ENCODE measurements around the gene B3GNT9.

B3GNT9 gene

GRCh38 chr16:67192781-67193361 is 42.1 kb upstream of the B3GNT9 start:
- Histone ChIP-seq H3K36me3 (ENCODE audit: control insufficient read depth, insufficient read depth, low read length) (peaks cover 36% of the 10 kb centered on the region), H3K27ac (ENCODE audit: insufficient read depth, low read depth, low read length, poor library complexity, severe bottlenecking) (no peak overlapping the region)

GRCh38 chr16:67191995-67192681 is 41.3 kb upstream of the B3GNT9 start, which contains the start of gene E2F4:
Gene E2F4, plus strand, starts transcription at chr16:67192155. Its CDS starts 73 bp downstream, at chr16:67192228.
- H3K4me3 ChIP-seq (ENCODE audit: insufficient read depth, low read depth, low read length), result peak within 1 kb of the TSS; percentile 100
- peaks cover 9% of the 10 kb centered on the region for H3K4me1 ChIP-seq (ENCODE audit: control insufficient read depth, insufficient read depth, low read length)
- H3K9me3 ChIP-seq (ENCODE audit: control insufficient read depth, low read length), result no peaks in the 10 kb centered on the region
- H3K36me3 ChIP-seq (ENCODE audit: control insufficient read depth, insufficient read depth, low read length), result peaks cover 32% of the 10 kb centered on the region
- no peak within 1 kb of the TSS for H3K27ac ChIP-seq (ENCODE audit: insufficient read depth, low read depth, low read length, poor library complexity, severe bottlenecking)
- WGBS, 2 experiments, result 1% methylated on average over 54 of the region's 54 CpGs
- H3K27me3 ChIP-seq (ENCODE audit: control insufficient read depth, insufficient read depth, low read length, poor library complexity, severe bottlenecking), result no peaks in the 10 kb centered on the region

More at GRCh38 chr16:67192781-67193361, 42.1 kb upstream of the B3GNT9 start:
- Histone ChIP-seq H3K9me3 (ENCODE audit: control insufficient read depth, low read length) (no peaks in the 10 kb centered on the region), H3K27me3 (ENCODE audit: control insufficient read depth, insufficient read depth, low read length, poor library complexity, severe bottlenecking) (no peaks in the 10 kb centered on the region), H3K4me1 (ENCODE audit: control insufficient read depth, insufficient read depth, low read length) (peaks cover 8% of the 10 kb centered on the region), H3K4me3 (ENCODE audit: insufficient read depth, low read depth, low read length) (peak overlapping the region; percentile 100)
- 44 to 54% methylated on average over 17 of the region's 17 CpGs for WGBS, 2 experiments

GRCh38 chr16:67191411-67191994 is 40.7 kb upstream of the B3GNT9 start:
- H3K9me3 ChIP-seq (ENCODE audit: control insufficient read depth, low read length), result no peaks in the 10 kb centered on the region
- peaks cover 2% of the 10 kb centered on the region for H3K27me3 ChIP-seq (ENCODE audit: control insufficient read depth, insufficient read depth, low read length, poor library complexity, severe bottlenecking)
- peak overlapping the region; percentile 100 for H3K4me3 ChIP-seq (ENCODE audit: insufficient read depth, low read depth, low read length)
- peaks cover 15% of the 10 kb centered on the region for H3K4me1 ChIP-seq (ENCODE audit: control insufficient read depth, insufficient read depth, low read length)
- H3K36me3 ChIP-seq (ENCODE audit: control insufficient read depth, insufficient read depth, low read length), result peaks cover 26% of the 10 kb centered on the region
- 41 to 44% methylated on average over 9 of the region's 9 CpGs for WGBS, 2 experiments
- H3K27ac ChIP-seq (ENCODE audit: insufficient read depth, low read depth, low read length, poor library complexity, severe bottlenecking), result no peak overlapping the region

DNA sequence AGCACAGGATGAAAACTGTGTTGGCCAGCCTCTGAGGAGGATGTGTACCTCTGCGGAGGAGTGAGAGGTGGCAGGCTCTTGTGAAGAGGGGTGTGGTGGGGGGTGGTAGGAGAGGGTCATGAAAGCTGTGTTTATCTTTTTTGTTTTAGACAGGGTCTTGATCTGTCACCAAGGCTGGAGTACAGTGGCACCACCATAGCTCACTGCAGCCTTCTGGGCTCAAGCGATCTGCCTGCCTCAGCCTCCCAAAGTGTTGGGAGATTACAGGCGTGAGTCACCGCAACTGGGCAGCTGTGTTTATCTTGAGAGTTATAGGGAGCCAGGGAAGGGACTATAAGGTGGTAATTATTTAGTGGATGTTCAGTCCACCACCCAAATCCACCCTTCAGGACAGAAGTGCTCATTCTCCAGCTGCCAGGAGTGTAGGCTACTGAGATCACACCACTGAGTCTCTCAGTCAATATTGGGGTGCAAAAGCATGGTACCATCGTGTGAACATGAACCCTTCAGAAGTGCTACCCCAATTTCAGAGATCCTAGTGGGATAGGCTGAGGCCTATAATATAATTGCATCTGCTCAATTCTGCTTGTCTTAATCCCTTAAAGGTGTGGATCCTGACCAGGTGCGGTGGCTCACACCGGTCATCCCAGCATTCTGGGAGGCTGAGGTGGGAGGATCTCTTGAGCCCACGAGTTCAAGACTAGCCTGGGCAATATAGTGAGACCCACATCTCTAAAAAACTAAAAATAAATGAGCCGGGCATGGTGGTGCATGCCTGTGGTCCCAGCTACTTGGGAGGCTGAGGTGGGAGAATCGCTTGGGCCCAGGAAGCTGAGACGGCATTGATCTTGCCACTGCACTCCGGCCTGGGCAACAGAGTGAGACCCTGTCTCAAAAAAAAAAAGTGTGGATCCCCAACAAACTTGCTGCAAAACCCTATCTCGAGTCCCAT is 39.9 kb upstream of the B3GNT9 start:
- Histone ChIP-seq H3K4me1 (ENCODE audit: control insufficient read depth, insufficient read depth, low read length) (peaks cover 18% of the 10 kb centered on the region), H3K9me3 (ENCODE audit: control insufficient read depth, low read length) (no peaks in the 10 kb centered on the region), H3K36me3 (ENCODE audit: control insufficient read depth, insufficient read depth, low read length) (peaks cover 18% of the 10 kb centered on the region), H3K4me3 (ENCODE audit: insufficient read depth, low read depth, low read length) (no peak overlapping the region), H3K27me3 (ENCODE audit: control insufficient read depth, insufficient read depth, low read length, poor library complexity, severe bottlenecking) (peaks cover 9% of the 10 kb centered on the region), H3K27ac (ENCODE audit: insufficient read depth, low read depth, low read length, poor library complexity, severe bottlenecking) (no peak overlapping the region)
- 88 to 91% methylated on average over 13 of the region's 13 CpGs for WGBS, 2 experiments

- no peak within 1 kb of the TSS for H3K4me3 ChIP-seq (ENCODE audit: insufficient read depth, low read depth, low read length)
- WGBS, 2 experiments, result 63 to 71% methylated on average over 6 of the region's 6 CpGs
- H3K27ac ChIP-seq (ENCODE audit: insufficient read depth, low read depth, low read length, poor library complexity, severe bottlenecking), result no peak within 1 kb of the TSS
These were observed 39.2 kb upstream of the B3GNT9 start, which contains the start of gene EXOC3L1 for GRCh38 chr16:67190041-67190440. Gene EXOC3L1, minus strand, starts transcription at chr16:67190136. Its CDS starts 460 bp downstream, at chr16:67189676.

GRCh38 chr16:67188798-67189197 is 38.0 kb upstream of the B3GNT9 start:
- Histone ChIP-seq H3K27me3 (ENCODE audit: control insufficient read depth, insufficient read depth, low read length, poor library complexity, severe bottlenecking) (peaks cover 28% of the 10 kb centered on the region), H3K9me3 (ENCODE audit: control insufficient read depth, low read length) (no peaks in the 10 kb centered on the region), H3K4me1 (ENCODE audit: control insufficient read depth, insufficient read depth, low read length) (peaks cover 23% of the 10 kb centered on the region), H3K36me3 (ENCODE audit: control insufficient read depth, insufficient read depth, low read length) (no peaks in the 10 kb centered on the region), H3K4me3 (ENCODE audit: insufficient read depth, low read depth, low read length) (no peak overlapping the region), H3K27ac (ENCODE audit: insufficient read depth, low read depth, low read length, poor library complexity, severe bottlenecking) (no peak overlapping the region)
- 93 to 95% methylated on average over 15 of the region's 15 CpGs for WGBS, 2 experiments

More at GRCh38 chr16:67190041-67190440, 39.2 kb upstream of the B3GNT9 start, which contains the start of gene EXOC3L1:
- Histone ChIP-seq H3K4me1 (ENCODE audit: control insufficient read depth, insufficient read depth, low read length) (peaks cover 19% of the 10 kb centered on the region), H3K27me3 (ENCODE audit: control insufficient read depth, insufficient read depth, low read length, poor library complexity, severe bottlenecking) (peaks cover 16% of the 10 kb centered on the region), H3K36me3 (ENCODE audit: control insufficient read depth, insufficient read depth, low read length) (peaks cover 11% of the 10 kb centered on the region), H3K9me3 (ENCODE audit: control insufficient read depth, low read length) (no peaks in the 10 kb centered on the region)

GRCh38 chr16:67188323-67188722 is 37.5 kb upstream of the B3GNT9 start:
- H3K4me1 ChIP-seq (ENCODE audit: control insufficient read depth, insufficient read depth, low read length), result peaks cover 21% of the 10 kb centered on the region
- WGBS, 2 experiments, result 81 to 86% methylated on average over 4 of the region's 4 CpGs

GRCh38 chr16:67187175-67187890 is 36.5 kb upstream of the B3GNT9 start:
- H3K27ac ChIP-seq (ENCODE audit: insufficient read depth, low read depth, low read length, poor library complexity, severe bottlenecking), result no peak overlapping the region
- H3K27me3 ChIP-seq (ENCODE audit: control insufficient read depth, insufficient read depth, low read length, poor library complexity, severe bottlenecking), result peaks cover 28% of the 10 kb centered on the region
- H3K36me3 ChIP-seq (ENCODE audit: control insufficient read depth, insufficient read depth, low read length), result no peaks in the 10 kb centered on the region
- 91% methylated on average over 26 of the region's 26 CpGs for WGBS, 2 experiments
- H3K4me3 ChIP-seq (ENCODE audit: insufficient read depth, low read depth, low read length), result no peak overlapping the region
- H3K4me1 ChIP-seq (ENCODE audit: control insufficient read depth, insufficient read depth, low read length), result peaks cover 15% of the 10 kb centered on the region
- H3K9me3 ChIP-seq (ENCODE audit: control insufficient read depth, low read length), result no peaks in the 10 kb centered on the region

More at GRCh38 chr16:67188323-67188722, 37.5 kb upstream of the B3GNT9 start:
- Histone ChIP-seq H3K4me3 (ENCODE audit: insufficient read depth, low read depth, low read length) (no peak overlapping the region), H3K27ac (ENCODE audit: insufficient read depth, low read depth, low read length, poor library complexity, severe bottlenecking) (no peak overlapping the region), H3K36me3 (ENCODE audit: control insufficient read depth, insufficient read depth, low read length) (no peaks in the 10 kb centered on the region), H3K27me3 (ENCODE audit: control insufficient read depth, insufficient read depth, low read length, poor library complexity, severe bottlenecking) (peaks cover 28% of the 10 kb centered on the region), H3K9me3 (ENCODE audit: control insufficient read depth, low read length) (no peaks in the 10 kb centered on the region)

DNA sequence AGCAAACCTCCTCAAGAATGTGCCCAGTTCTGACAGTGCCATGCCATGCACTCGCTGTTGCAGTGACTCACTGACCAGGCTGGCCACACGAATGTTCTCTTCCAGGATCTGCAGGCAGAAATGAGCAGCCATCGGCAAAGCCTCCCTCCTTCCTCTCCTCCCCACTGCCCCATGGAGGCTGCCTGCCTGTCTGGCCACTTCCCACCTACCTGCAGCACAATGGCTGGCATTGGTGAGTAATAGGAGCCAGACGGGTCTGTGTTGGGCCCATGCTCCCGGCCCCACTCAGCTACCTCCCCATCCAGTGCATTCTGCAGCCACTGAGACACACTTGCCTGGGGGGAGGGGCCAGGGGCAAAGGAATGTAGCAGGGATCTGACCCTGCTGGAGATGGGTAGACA is 35.8 kb upstream of the B3GNT9 start:
- Histone ChIP-seq H3K4me1 (ENCODE audit: control insufficient read depth, insufficient read depth, low read length) (peaks cover 15% of the 10 kb centered on the region), H3K4me3 (ENCODE audit: insufficient read depth, low read depth, low read length) (no peak overlapping the region), H3K9me3 (ENCODE audit: control insufficient read depth, low read length) (no peaks in the 10 kb centered on the region), H3K36me3 (ENCODE audit: control insufficient read depth, insufficient read depth, low read length) (no peaks in the 10 kb centered on the region), H3K27ac (ENCODE audit: insufficient read depth, low read depth, low read length, poor library complexity, severe bottlenecking) (no peak overlapping the region), H3K27me3 (ENCODE audit: control insufficient read depth, insufficient read depth, low read length, poor library complexity, severe bottlenecking) (peaks cover 28% of the 10 kb centered on the region)
- 57 to 61% methylated on average over 5 of the region's 5 CpGs for WGBS, 2 experiments

Measured in ectodermal cell (in vitro differentiated cells).